ENCODE results near the gene LRP1. TPM values are rescaled to one million over a fixed set of nuclear protein-coding genes. Genes with fewer than 3 reads are reported as not detected.

The LRP1 gene
- total and polyA plus RNA-seq, 2 experiments from 2014 or later: 47.8 to 76.8 TPM

GRCh38 chr12:57087010-57087690, 41.1 kb upstream of the LRP1 start:
- no peak for TF ChIP-seq EZH2phosphoT487 (IDR thresholded peaks at IDR 0.05; ENCODE audit: low read depth, severe bottlenecking, unreplicated experiment)
- no peak for TF ChIP-seq EZH2 (IDR thresholded peaks at IDR 0.05; ENCODE audit: borderline replicate concordance)
- TF ChIP-seq, protein P1, sequence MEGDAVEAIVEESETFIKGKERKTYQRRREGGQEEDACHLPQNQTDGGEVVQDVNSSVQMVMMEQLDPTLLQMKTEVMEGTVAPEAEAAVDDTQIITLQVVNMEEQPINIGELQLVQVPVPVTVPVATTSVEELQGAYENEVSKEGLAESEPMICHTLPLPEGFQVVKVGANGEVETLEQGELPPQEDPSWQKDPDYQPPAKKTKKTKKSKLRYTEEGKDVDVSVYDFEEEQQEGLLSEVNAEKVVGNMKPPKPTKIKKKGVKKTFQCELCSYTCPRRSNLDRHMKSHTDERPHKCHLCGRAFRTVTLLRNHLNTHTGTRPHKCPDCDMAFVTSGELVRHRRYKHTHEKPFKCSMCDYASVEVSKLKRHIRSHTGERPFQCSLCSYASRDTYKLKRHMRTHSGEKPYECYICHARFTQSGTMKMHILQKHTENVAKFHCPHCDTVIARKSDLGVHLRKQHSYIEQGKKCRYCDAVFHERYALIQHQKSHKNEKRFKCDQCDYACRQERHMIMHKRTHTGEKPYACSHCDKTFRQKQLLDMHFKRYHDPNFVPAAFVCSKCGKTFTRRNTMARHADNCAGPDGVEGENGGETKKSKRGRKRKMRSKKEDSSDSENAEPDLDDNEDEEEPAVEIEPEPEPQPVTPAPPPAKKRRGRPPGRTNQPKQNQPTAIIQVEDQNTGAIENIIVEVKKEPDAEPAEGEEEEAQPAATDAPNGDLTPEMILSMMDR (IDR thresholded peaks at IDR 0.05; ENCODE audit: poor library complexity): no peak
- H2AFZ ChIP-seq: peak overlapping the region; percentile 26
- peak overlapping the region; percentile 89 for H3K4me2 ChIP-seq
- peaks cover 27% of the 10 kb centered on the region for H3K4me1 ChIP-seq (ENCODE audit: insufficient read depth)
- H3K9me3 ChIP-seq (ENCODE audit: low read depth): no peaks in the 10 kb centered on the region
- WGBS (ENCODE audit: low lambda C conversion rate, missing lambda C conversion rate): 3% methylated on average over 24 of the region's 52 CpGs
- H3K36me3 ChIP-seq (replicated peaks; ENCODE audit: insufficient read depth, low read depth): no peaks in the 10 kb centered on the region
- peak overlapping the region; percentile 100 for H3K27ac ChIP-seq
- H3K9me2 ChIP-seq (replicated peaks; ENCODE audit: insufficient read depth): no peaks in the 10 kb centered on the region
- DNase-seq (ENCODE audit: low spot score): peak; percentile 95
- H3K4me3 ChIP-seq: peak overlapping the region; percentile 40
- H3K79me2 ChIP-seq: peaks cover 32% of the 10 kb centered on the region
- no peaks in the 10 kb centered on the region for H3K27me3 ChIP-seq
- H4K20me1 ChIP-seq (ENCODE audit: insufficient read depth, poor library complexity, severe bottlenecking): peaks cover 23% of the 10 kb centered on the region

- Histone ChIP-seq H3K4me2 (peak overlapping the region; percentile 89), H3K9me3 (ENCODE audit: low read depth) (no peaks in the 10 kb centered on the region), H3K79me2 (peaks cover 39% of the 10 kb centered on the region), H3K36me3 (replicated peaks; ENCODE audit: insufficient read depth, low read depth) (peaks cover 3% of the 10 kb centered on the region), H3K4me3 (peak overlapping the region; percentile 20), H3K4me1 (ENCODE audit: insufficient read depth) (peaks cover 30% of the 10 kb centered on the region), H3K27me3 (no peaks in the 10 kb centered on the region), H4K20me1 (ENCODE audit: insufficient read depth, poor library complexity, severe bottlenecking) (peaks cover 29% of the 10 kb centered on the region), H3K9me2 (replicated peaks; ENCODE audit: insufficient read depth) (no peaks in the 10 kb centered on the region), H2AFZ (no peak overlapping the region), H3K27ac (peak overlapping the region; percentile 100)
- DNase-seq (ENCODE audit: low spot score): peak; percentile 96
- TF ChIP-seq EZH2phosphoT487 (IDR thresholded peaks at IDR 0.05; ENCODE audit: low read depth, severe bottlenecking, unreplicated experiment) (no peak), EZH2 (IDR thresholded peaks at IDR 0.05; ENCODE audit: borderline replicate concordance) (no peak)
- TF ChIP-seq, protein P1 (IDR thresholded peaks at IDR 0.05; ENCODE audit: poor library complexity): no peak
- under 1% methylated on average over 25 of the region's 37 CpGs for WGBS (ENCODE audit: low lambda C conversion rate, missing lambda C conversion rate)
Observed at GRCh38 chr12:57087691-57088353, 40.5 kb upstream of the LRP1 start.

DNA sequence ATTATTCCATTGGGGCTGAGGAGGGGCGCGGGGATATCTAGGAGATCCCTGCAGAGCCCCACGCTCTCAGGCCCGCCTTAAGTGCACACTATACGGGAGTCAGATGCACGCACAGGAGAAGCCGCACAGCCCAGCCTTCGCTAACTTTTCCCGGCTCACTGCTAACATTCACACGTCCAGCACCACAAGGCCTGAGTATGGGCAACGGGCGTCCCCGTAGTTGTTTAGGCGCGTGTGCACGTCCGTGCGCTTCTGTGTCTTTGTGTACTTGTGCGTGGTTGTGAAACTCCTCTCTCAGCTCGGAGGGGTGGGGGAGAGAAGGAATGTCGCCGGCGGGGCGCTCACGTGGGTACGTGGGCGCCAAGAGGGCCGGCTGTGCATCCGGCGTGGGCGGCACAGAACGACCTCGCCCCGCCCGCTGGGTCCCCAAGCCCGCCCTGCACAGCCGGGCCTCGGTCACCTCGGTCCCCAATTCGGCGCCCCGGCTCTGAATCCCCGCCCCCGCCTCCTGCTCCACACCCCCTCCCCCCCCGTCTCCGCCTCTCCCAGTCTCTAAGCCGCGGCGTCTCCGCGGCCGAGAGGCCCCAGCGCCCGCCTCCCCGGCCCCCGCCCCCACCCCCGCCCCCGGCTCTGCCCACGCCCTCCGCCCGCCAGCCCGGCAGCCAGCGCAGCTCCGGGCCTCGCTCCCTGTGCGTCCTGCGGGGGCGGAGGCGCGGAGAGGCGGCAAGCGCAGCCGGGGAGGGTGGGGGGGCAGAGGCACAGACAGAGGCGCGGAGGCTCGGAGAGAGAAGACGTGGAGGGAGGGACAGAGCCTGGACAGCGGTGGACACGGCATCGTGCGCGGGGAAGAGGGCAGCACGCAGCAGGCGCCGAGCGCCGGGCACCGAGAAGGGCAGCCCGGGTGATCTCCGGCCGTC, 39.7 kb upstream of the LRP1 start, which contains the start of gene NAB2:
TSS of gene NAB2 (plus strand) at position 761 of the 917 bp plus-strand sequence. CDS start 158 bp downstream, outside the sequence.
- Histone ChIP-seq H3K27me3 (no peaks in the 10 kb centered on the region), H3K36me3 (replicated peaks; ENCODE audit: insufficient read depth, low read depth) (peaks cover 3% of the 10 kb centered on the region), H3K27ac (peak within 1 kb of the TSS; percentile 100), H2AFZ (no peak within 1 kb of the TSS), H3K4me2 (peak within 1 kb of the TSS; percentile 89), H3K4me3 (peak within 1 kb of the TSS; percentile 90), H4K20me1 (ENCODE audit: insufficient read depth, poor library complexity, severe bottlenecking) (peaks cover 37% of the 10 kb centered on the region), H3K9me2 (replicated peaks; ENCODE audit: insufficient read depth) (no peaks in the 10 kb centered on the region), H3K4me1 (ENCODE audit: insufficient read depth) (peaks cover 38% of the 10 kb centered on the region), H3K9me3 (ENCODE audit: low read depth) (no peaks in the 10 kb centered on the region), H3K79me2 (peaks cover 47% of the 10 kb centered on the region)
- DNase-seq (ENCODE audit: low spot score): peak; percentile 99
- 0% methylated on average over 19 of the region's 91 CpGs for WGBS (ENCODE audit: low lambda C conversion rate, missing lambda C conversion rate)
- TF ChIP-seq EZH2phosphoT487 (IDR thresholded peaks at IDR 0.05; ENCODE audit: low read depth, severe bottlenecking, unreplicated experiment): no peak
- TF ChIP-seq, protein P1 (IDR thresholded peaks at IDR 0.05; ENCODE audit: poor library complexity): no peak
- no peak for TF ChIP-seq EZH2 (IDR thresholded peaks at IDR 0.05; ENCODE audit: borderline replicate concordance)
